Measurements from ENCODE around the gene BFSP2. TPM values are rescaled to one million over a fixed set of nuclear protein-coding genes. Genes with fewer than 3 reads are reported as not detected.

The BFSP2 gene
- total RNA-seq, 1 experiment from 2014 or later = not detected

DNA sequence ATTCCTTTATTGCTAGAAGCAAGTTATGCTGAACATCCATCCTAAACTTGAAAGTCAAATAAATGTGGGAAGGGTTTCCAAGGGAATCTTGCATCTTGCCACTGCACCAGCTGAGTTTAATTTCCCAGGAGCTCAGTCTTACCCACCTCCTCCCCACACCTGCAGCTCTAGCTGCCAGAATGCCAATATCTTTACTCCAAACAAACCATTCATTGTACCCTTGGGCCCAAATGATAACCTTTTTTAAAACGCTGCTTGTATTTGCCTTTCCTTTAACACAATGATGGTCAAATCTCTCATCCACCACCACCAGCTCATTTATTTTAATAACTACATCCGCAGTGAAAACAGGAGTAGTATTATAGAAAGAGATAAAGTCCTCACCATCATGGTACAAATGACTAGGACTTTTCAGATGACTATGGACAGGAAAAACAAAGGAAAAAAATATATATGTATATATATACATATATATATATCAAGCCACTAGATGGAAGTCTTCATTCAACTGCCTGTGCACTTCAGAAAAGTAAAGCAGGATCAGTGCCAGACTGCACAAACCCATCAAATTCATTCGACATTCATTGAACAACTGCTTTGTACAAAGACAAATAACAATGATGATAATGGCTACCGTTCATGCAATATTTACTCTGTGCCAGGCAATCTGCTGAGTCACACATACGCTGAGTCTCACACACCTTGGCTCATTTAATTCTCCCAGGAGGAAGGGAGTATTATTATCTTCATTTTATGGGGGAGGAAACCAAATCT lies 44.0 kb downstream of the BFSP2 start:
- peak overlapping the region; percentile 1 for H3K27ac Mint-ChIP-seq (ENCODE audit: unreplicated experiment)
- BruUV-seq (replicated peaks) = no TSS peak
- Histone ChIP-seq H3K27me3 (replicated peaks; ENCODE audit: control insufficient read depth, insufficient read depth, low read length) (no peaks in the 10 kb centered on the region), H3K4me1 (0 out of 2 replicates have a peak, but pooled peaks cover 3% of the 10 kb centered on the region), H3K36me3 (ENCODE audit: control insufficient read depth, insufficient read depth, low read length) (no peaks in the 10 kb centered on the region), H3K9me3 (no peaks in the 10 kb centered on the region), H3K4me3 (ENCODE audit: low read depth, low read length) (no peak overlapping the region)
- no peaks in the 10 kb centered on the region for H3K27me3 Mint-ChIP-seq (ENCODE audit: insufficient read depth, unreplicated experiment)
- intact Hi-C loops (cut with micrococcal nuclease; ENCODE audit: unreplicated experiment) = loop anchor here (5.0 kb wide), 1 partner anchor 33 kb away; no protein-coding TSS in a partner anchor
- H3K9me3 Mint-ChIP-seq (ENCODE audit: unreplicated experiment) = no peaks in the 10 kb centered on the region
- no peaks in the 10 kb centered on the region for H3K36me3 Mint-ChIP-seq (ENCODE audit: insufficient read depth, unreplicated experiment)
- H3K4me1 Mint-ChIP-seq (ENCODE audit: low read depth, unreplicated experiment) = peaks cover 13% of the 10 kb centered on the region
- POLR2A ChIA-PET = no interaction called here
- CTCF ChIA-PET = no interaction called here
- no peak for DNase-seq
- H3K4me3 Mint-ChIP-seq (ENCODE audit: unreplicated experiment) = no peak overlapping the region
- TF ChIP-seq CTCF (IDR thresholded peaks at IDR 0.05; ENCODE audit: insufficient read depth in 1 of 2, low read depth in 1 of 2, low read length in 1 of 2, severe bottlenecking in 1 of 2, unreplicated experiment in 1 of 2) = peak in 1 of 2 experiments; percentile 9

- intact Hi-C loops (cut with micrococcal nuclease; ENCODE audit: unreplicated experiment) = loop anchor here (5.0 kb wide), 1 partner anchor 33 kb away; no protein-coding TSS in a partner anchor
Measured at GRCh38 chr3:133444423-133444774, 44.5 kb downstream of the BFSP2 start.

GRCh38 chr3:133445108-133445507 lies 45.3 kb downstream of the BFSP2 start:
- peak overlapping the region; percentile 1 for H3K27ac Mint-ChIP-seq (ENCODE audit: unreplicated experiment)
- no peak for DNase-seq
- Histone ChIP-seq H3K27me3 (replicated peaks; ENCODE audit: control insufficient read depth, insufficient read depth, low read length) (no peaks in the 10 kb centered on the region), H3K4me3 (ENCODE audit: low read depth, low read length) (no peak overlapping the region), H3K36me3 (ENCODE audit: control insufficient read depth, insufficient read depth, low read length) (no peaks in the 10 kb centered on the region), H3K9me3 (no peaks in the 10 kb centered on the region), H3K4me1 (0 out of 2 replicates have a peak, but pooled peaks cover 3% of the 10 kb centered on the region)
- H3K4me1 Mint-ChIP-seq (ENCODE audit: low read depth, unreplicated experiment) = peaks cover 20% of the 10 kb centered on the region
- no peaks in the 10 kb centered on the region for H3K27me3 Mint-ChIP-seq (ENCODE audit: insufficient read depth, unreplicated experiment)
- H3K9me3 Mint-ChIP-seq (ENCODE audit: unreplicated experiment) = no peaks in the 10 kb centered on the region
- intact Hi-C loops (cut with micrococcal nuclease; ENCODE audit: unreplicated experiment) = no loop called here
- no peak for TF ChIP-seq CTCF (IDR thresholded peaks at IDR 0.05; ENCODE audit: insufficient read depth in 1 of 2, low read depth in 1 of 2, low read length in 1 of 2, severe bottlenecking in 1 of 2, unreplicated experiment in 1 of 2)
- ChIA-PET POLR2A (no interaction called here), CTCF (no interaction called here)
- H3K36me3 Mint-ChIP-seq (ENCODE audit: insufficient read depth, unreplicated experiment) = peaks cover 6% of the 10 kb centered on the region
- no peak overlapping the region for H3K4me3 Mint-ChIP-seq (ENCODE audit: unreplicated experiment)
- BruUV-seq (replicated peaks) = no TSS peak

More at GRCh38 chr3:133444423-133444774, 44.5 kb downstream of the BFSP2 start:
- H3K4me3 ChIP-seq (ENCODE audit: low read depth, low read length) = no peak overlapping the region
- no peak for DNase-seq
- no peaks in the 10 kb centered on the region for H3K36me3 ChIP-seq (ENCODE audit: control insufficient read depth, insufficient read depth, low read length)
- POLR2A ChIA-PET = no interaction called here
- no peaks in the 10 kb centered on the region for H3K27me3 Mint-ChIP-seq (ENCODE audit: insufficient read depth, unreplicated experiment)
- H3K9me3 Mint-ChIP-seq (ENCODE audit: unreplicated experiment) = no peaks in the 10 kb centered on the region
- CTCF ChIA-PET = no interaction called here
- H3K4me3 Mint-ChIP-seq (ENCODE audit: unreplicated experiment) = no peak overlapping the region
- H3K4me1 ChIP-seq = 0 out of 2 replicates have a peak, but pooled peaks cover 3% of the 10 kb centered on the region
- no peak for TF ChIP-seq CTCF (IDR thresholded peaks at IDR 0.05; ENCODE audit: insufficient read depth in 1 of 2, low read depth in 1 of 2, low read length in 1 of 2, severe bottlenecking in 1 of 2, unreplicated experiment in 1 of 2)
- peaks cover 13% of the 10 kb centered on the region for H3K4me1 Mint-ChIP-seq (ENCODE audit: low read depth, unreplicated experiment)
- H3K9me3 ChIP-seq = no peaks in the 10 kb centered on the region
- peaks cover under 1% of the 10 kb centered on the region for H3K36me3 Mint-ChIP-seq (ENCODE audit: insufficient read depth, unreplicated experiment)
- H3K27me3 ChIP-seq (replicated peaks; ENCODE audit: control insufficient read depth, insufficient read depth, low read length) = no peaks in the 10 kb centered on the region
- BruUV-seq (replicated peaks) = no TSS peak
- H3K27ac Mint-ChIP-seq (ENCODE audit: unreplicated experiment) = peak overlapping the region; percentile 1

Data from Caco-2 (cell line).